ENCODE measurements around the gene GLP2R.

DNA sequence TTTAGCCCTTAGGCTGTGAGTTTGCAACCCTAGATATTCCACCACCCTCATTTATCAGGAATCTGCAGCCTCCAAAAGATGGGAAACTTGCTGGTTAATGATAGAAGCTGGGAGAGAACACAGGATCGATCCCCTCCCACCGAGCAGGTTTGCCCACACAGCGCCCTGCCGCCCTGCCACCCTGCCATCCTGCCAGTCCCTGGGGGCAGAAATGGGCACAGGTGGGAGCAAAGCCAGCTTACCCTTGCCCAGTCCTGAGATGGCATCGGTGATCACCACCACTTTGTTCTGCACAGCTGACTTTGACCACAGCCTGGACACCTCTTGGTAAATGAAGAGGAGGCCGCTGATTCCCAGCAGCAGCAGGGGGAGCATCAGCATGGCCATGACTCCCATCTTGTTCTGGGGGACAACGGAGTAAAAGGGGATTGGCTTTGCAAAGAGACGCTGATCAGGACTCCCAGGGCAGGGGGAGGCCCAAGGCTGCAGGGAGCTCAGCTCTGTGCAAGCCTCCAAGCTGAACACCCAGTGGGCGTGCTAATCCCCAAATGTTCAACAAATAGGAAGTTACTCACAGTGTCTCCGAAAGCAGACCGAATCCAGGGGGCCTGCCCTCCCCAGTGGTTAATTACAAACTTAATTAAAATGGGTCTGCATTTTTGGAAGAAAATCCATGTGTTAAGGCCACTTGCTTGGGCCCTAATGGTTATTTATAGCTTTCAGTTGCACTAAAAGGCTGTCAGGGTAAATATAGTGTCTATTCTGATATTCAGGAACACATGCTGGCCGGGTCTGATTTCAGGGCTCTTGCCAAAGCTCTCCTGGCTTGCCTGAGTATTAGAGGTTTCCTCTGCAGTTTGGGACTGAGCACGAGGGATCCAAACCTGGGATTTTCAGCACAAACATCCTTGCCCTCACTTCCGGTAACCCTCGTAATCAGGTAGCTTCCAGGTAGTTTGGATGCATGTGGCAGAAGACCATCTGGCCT lies 34.5 kb upstream of the GLP2R start, which contains the start of gene DHRS7C:
- TF ChIP-seq, protein P1, sequence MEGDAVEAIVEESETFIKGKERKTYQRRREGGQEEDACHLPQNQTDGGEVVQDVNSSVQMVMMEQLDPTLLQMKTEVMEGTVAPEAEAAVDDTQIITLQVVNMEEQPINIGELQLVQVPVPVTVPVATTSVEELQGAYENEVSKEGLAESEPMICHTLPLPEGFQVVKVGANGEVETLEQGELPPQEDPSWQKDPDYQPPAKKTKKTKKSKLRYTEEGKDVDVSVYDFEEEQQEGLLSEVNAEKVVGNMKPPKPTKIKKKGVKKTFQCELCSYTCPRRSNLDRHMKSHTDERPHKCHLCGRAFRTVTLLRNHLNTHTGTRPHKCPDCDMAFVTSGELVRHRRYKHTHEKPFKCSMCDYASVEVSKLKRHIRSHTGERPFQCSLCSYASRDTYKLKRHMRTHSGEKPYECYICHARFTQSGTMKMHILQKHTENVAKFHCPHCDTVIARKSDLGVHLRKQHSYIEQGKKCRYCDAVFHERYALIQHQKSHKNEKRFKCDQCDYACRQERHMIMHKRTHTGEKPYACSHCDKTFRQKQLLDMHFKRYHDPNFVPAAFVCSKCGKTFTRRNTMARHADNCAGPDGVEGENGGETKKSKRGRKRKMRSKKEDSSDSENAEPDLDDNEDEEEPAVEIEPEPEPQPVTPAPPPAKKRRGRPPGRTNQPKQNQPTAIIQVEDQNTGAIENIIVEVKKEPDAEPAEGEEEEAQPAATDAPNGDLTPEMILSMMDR (IDR thresholded peaks at IDR 0.05; ENCODE audit: poor library complexity, severe bottlenecking): no peak
- TF ChIP-seq, protein P2, sequence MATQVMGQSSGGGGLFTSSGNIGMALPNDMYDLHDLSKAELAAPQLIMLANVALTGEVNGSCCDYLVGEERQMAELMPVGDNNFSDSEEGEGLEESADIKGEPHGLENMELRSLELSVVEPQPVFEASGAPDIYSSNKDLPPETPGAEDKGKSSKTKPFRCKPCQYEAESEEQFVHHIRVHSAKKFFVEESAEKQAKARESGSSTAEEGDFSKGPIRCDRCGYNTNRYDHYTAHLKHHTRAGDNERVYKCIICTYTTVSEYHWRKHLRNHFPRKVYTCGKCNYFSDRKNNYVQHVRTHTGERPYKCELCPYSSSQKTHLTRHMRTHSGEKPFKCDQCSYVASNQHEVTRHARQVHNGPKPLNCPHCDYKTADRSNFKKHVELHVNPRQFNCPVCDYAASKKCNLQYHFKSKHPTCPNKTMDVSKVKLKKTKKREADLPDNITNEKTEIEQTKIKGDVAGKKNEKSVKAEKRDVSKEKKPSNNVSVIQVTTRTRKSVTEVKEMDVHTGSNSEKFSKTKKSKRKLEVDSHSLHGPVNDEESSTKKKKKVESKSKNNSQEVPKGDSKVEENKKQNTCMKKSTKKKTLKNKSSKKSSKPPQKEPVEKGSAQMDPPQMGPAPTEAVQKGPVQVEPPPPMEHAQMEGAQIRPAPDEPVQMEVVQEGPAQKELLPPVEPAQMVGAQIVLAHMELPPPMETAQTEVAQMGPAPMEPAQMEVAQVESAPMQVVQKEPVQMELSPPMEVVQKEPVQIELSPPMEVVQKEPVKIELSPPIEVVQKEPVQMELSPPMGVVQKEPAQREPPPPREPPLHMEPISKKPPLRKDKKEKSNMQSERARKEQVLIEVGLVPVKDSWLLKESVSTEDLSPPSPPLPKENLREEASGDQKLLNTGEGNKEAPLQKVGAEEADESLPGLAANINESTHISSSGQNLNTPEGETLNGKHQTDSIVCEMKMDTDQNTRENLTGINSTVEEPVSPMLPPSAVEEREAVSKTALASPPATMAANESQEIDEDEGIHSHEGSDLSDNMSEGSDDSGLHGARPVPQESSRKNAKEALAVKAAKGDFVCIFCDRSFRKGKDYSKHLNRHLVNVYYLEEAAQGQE (IDR thresholded peaks at IDR 0.05; ENCODE audit: borderline replicate concordance): no peak
- TF ChIP-seq MXI1 (conservative IDR thresholded peaks at IDR 0.05; ENCODE audit: poor library complexity, severe bottlenecking): no peak
- no peak for TF ChIP-seq TAF1 (IDR thresholded peaks at IDR 0.05; ENCODE audit: low read depth)
